H54 (cell line): ENCODE results near the gene FGF16.

ENCODE experiments used
- DNase-seq: peaks from one replicate; pipeline ENCODE4 v3.0.0; 2011; ENCODE audit warnings: low spot score, mixed read lengths; ENCODE audit not compliant: insufficient read length
- FAIRE-seq: peaks from 3 replicates; lab custom pipeline; 2011; peaks lifted over from hg19 to GRCh38; lab: Jason Lieb, UNC
- POLR2A ChIP-seq: IDR thresholded peaks from 2 replicates; pipeline ENCODE4 v1.6.1; 2011; ENCODE audit warnings: low read depth, mild to moderate bottlenecking, low read length

The FGF16 gene

DNA sequence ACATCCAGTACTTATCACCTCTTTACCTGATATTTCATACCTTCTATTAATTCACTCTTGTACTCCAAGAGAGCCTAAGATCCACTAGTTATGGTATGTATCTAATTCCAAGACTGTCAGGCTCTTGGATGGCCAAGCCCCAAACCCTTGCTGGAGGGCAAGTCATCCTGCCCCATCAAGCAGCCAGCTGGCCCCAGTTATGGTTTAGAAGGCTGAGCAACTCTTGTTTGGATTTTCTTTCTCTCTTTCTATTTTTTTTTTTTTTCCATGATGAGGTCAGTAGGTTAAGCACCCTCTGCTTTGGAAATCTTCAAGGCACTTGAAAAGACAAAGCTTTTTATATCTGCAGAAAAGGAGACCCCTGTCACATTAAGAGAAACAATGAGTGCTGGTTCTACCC lies 10.9 kb upstream of the FGF16 start:
- DNase-seq (no peak), FAIRE-seq (no peak)
- no peak for TF ChIP-seq POLR2A

DNA sequence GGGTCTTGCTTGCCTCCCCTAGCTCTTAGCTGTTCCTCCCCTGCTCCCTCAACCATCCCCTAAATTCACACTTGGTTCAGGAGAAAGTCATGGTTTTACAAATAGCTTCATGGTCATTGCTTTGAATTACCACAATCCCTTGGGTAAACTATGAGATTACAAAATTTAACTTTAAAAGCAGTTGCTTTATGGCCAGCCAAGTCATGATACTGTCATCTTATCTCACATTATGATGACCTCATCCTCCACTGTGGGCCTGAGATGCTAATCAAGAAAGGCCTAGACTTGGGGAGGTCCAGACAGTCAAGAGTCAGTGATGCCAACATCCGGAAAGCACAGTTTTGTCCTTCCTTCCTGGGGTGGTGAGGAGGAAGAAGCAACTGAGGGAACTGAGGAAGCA lies 10.5 kb upstream of the FGF16 start:
- FAIRE-seq (no peak), DNase-seq (no peak)
- no peak for TF ChIP-seq POLR2A

DNA sequence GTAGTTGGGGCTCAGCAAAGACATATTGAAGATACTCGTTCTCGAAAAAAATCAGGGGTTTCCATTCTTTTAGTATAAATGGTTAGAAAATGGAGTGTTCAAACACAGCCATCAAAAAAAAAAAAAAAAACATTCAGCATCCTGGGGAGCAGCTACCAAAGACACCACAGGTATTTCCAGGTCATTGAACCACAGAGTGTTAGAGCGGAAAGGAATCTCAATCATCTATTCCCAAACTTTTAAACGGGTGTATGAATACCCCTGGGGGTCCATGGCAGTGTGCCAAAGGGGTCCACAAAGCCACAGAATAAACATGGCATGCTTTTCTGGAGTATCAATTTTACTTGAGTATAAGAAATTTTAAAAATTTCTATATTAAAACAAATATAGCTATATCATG lies 6.9 kb upstream of the FGF16 start:
- no peak for TF ChIP-seq POLR2A
- FAIRE-seq = no peak
- no peak for DNase-seq

DNA sequence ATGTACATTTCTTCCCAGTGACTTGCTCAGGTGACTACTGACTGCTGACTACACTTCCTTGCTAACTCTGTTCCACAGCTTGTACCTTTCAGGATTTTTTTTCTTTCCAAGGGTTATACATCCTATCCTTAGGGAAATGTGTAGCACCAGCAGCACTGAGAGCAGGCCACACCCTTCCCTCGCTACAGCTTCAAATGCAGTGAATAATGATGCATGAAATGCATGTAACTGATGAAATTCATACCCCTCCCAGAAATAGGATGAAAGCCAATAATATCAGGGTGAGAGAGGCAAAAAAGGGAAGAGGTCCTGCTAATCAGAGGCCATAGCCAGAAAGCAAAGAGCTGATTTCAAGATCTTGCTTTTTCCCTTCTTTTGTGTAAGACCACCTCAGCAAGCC lies 6.2 kb upstream of the FGF16 start:
- no peak for FAIRE-seq
- DNase-seq = no peak
- TF ChIP-seq POLR2A = no peak

DNA sequence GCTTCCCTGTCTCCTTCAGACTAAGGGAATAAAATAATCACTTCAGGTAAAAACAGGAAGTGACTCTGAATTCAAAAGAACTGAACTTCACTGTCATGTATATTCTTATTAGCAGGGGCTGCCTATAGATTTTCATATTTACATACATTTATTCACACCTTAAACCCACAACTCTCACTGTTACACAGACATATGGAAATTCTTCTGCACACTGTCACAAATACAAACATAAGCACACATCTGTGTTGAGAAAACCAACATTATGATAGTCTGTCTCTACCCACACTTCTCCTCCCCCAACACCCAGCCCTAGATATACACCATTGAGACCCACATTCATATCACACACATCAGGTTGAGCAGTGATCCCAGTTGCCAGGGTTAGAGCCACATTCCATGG lies 5.7 kb upstream of the FGF16 start:
- DNase-seq (no peak), FAIRE-seq (no peak)
- no peak for TF ChIP-seq POLR2A

DNA sequence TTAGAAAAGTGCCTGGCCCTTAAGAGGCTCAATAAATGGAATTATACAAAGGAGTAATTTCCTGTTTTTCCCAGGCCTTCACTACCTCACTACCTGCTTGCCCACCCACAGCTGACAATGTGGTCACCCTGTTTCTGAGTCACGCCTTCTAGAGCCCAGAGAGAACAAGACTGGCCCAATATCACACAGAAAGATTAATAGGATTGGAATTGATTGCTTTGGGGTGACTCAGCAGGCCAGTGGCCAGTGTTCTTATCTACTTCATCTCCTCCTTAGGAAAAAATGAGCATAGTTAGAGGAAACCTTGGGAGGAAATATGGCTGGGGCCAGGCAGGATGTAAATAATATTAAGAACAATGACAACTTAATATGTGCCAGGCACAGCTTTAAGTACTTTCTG lies 4.5 kb upstream of the FGF16 start:
- TF ChIP-seq POLR2A = no peak
- peak; percentile 73 for DNase-seq
- FAIRE-seq = no peak

DNA sequence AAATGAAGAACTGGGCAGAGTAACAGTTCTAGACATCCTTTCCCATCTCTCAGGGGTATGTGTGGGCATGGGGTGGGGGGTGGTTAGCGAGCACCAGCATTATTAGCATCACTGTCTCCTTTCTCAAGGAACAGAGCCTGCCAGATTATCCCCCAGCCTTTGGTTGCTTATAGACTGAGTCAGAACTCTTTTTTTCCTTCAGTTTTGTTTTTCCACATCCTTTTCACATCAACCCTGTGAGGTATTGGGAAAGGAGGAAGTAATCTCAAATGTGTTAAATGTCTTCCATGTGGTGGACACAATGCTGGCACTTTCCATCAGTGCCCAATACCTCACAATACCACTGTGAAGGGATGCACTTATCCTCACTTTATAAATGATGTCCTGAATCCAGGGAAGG lies 3.1 kb upstream of the FGF16 start:
- DNase-seq (no peak), FAIRE-seq (no peak)
- TF ChIP-seq POLR2A = no peak

DNA sequence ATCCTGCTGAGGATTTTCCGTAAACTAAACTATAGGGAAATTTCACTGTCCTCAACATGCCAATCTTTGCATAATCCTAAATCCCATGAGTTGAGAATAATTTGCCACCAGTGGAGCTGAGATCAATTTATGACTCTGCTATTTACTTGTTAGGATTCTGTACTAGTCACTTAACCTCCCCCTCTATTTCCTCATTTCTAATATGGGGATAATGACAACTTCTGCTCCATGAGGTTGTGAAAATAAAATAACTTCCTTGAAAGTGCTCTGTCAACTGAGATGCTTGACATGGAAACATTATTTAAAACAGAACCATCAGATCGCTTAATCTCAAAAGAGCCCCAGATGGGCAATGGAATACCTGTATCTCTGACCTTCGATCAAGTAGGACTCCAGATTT lies 2.6 kb upstream of the FGF16 start:
- DNase-seq (no peak), FAIRE-seq (no peak)
- no peak for TF ChIP-seq POLR2A

DNA sequence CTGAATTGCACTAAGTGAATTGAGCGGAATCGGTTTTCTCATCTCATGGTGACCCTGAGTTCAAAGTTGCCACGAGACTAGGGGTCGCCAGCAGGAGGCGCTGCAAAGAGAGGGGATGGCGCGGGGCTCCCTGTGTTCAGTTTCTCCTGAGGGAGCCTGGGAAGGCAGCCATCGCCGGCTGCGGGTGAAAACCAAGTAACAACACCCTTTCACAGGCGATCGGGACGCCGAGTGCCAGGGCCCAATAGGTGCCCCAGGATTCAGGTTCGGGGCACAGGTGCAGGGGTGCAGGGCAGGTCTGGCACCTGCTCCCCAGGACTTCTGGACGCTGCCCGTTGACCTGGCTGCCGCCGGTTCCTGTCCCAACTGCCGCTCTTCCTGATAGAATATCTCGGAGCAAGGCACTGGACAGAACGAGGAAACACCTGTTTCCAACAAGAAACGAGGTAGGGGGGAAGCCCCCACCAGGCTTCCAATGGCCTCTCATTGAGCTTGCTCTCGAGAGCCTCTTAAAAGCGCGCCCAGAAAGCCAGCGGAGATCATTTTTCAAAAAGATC lies 1.1 kb upstream of the FGF16 start:
- DNase-seq (no peak), FAIRE-seq (no peak)
- no peak for TF ChIP-seq POLR2A

DNA sequence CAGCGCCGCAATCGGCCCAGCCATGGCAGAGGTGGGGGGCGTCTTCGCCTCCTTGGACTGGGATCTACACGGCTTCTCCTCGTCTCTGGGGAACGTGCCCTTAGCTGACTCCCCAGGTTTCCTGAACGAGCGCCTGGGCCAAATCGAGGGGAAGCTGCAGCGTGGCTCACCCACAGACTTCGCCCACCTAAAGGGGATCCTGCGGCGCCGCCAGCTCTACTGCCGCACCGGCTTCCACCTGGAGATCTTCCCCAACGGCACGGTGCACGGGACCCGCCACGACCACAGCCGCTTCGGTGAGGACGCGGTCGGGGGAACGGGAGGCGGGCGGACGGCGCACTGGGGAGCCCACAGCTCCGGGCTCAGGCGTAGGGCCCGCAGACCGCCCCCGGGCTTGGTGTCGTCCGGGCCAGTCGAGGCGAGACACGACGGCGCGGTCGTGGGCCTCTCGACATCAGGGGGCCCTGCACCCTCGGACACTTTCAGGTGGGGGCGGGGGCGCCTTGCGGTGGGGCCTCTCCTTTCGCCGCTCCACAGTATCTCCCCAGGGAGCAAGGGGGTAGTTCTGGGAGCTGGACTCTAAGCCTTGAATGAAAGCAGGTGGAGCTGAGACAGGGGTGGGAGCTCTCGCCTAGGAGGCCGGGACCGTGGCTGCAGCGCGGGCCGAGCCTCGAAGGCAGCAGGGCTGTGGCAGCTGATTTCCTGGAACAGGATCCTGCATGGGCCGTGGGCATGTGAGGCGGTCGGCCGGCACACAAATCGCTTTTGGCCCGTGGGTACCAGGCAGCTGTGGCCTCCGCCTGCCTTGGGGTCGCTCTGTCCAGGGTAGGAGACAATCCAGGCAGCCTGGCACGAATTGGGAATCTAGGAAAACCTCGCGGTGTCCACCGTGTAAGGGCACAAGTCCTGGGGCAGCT lies 722 bp downstream of the FGF16 start:
- no peak for DNase-seq
- FAIRE-seq = no peak
- no peak for TF ChIP-seq POLR2A

DNA sequence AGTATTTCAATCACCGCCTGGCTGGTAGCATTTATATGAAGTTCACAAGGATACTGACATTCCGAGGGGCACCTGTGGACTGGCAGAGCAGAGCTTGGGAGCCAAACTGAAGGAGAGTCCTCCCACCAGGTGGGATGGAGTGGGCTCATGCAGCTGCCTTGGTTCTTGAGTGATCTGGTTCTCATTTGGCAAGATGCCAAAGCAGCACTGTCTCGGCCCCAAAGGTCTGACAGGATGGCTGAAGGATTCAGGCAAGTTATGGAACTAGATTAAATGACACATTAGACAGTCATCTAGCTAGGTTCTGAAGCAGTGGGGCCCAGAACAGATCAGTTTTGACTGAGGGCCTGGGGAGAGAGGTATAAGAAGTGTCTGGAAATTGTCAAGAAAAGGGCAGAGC lies 3.2 kb downstream of the FGF16 start:
- TF ChIP-seq POLR2A = no peak
- FAIRE-seq (no peak), DNase-seq (no peak)

DNA sequence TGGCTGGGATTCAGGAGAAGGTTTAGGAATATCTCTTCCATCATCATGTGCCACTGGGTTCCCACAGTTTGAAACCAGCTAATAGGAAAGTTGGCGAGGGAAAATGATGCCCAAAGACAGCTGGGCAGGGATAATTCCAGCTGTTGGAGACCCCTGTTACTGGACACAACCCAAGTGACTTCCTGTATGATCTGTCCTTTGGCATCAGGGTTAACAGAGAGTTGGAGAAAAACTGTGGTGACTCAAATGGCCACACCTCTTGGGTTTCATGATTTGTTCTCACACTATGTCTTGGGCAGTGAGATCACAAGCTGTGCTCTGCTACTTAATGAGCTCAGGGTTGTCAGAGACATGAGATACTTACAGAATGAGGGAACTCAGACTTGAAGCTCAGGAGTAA lies 3.8 kb downstream of the FGF16 start:
- DNase-seq (peak; percentile 33), FAIRE-seq (peak; percentile 80)
- no peak for TF ChIP-seq POLR2A

DNA sequence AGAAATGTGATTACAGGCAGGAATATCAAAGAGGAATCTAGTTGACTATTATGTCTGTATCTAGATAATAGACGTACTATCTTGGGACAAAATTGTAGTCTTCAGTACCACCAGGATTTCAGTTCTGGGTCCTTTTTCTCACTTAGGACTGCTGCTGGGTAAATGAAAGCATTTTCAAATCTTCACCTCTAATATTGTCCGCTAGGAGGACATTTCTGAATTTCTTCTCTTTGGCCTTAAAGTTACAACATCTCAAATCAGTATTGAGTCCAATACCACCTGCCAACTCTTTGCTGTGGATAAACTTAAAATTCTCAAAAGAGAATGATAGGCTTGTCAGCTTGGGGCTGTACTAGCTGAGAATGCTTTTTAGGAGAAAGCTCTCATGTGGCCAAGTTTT lies 6.0 kb downstream of the FGF16 start:
- DNase-seq (no peak), FAIRE-seq (no peak)
- TF ChIP-seq POLR2A = no peak

DNA sequence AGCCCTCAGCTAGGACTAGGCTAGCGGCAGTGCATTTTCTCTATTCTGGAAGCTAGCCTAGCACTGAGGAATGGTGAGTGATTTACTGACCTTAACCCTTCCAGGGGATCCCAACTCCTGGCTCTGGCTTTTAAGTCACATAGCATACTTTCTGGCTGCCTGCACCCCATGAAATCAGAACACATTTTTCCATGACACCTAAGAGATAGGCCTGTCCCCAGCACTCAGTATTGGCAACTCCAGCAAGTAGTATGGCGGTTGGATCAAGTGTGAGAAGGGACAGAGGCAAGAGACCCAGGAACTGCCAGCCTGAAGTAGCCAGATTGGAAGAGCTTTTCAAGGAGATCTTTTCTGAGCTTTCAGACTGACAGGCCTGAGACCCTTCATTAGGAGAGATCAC lies 8.2 kb downstream of the FGF16 start:
- DNase-seq (no peak), FAIRE-seq (no peak)
- no peak for TF ChIP-seq POLR2A

DNA sequence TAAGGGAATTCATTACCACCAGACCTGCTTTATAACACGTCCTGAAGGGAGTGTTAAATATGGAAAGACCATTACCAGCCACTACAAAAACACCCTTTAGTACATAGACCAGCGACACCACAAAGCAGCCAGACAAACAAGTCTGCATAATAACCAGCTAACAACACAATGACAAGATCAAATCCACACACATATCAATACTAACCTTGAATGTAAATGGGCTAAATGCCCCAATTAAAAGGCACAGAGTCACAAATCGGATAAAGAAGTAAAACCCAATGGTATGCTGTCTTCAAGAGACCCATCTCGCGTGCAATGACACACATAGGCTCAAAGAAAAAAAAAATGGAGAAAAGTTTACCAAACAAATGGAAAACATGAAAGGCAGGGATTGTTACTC lies 36.9 kb downstream of the FGF16 start:
- DNase-seq (no peak), FAIRE-seq (no peak)
- TF ChIP-seq POLR2A = no peak
